Neural cell (in vitro differentiated cells): ENCODE data around the gene SOHLH1.

Experiments used
- EP300 ChIP-seq: fragments of 450-650 bp; conservative IDR thresholded peaks from 2 replicates; pipeline ENCODE4 v1.6.1; 2014; ENCODE audit warnings: antibody characterized with exemption, mild to moderate bottlenecking, moderate library complexity; ENCODE audit not compliant: poor library complexity, severe bottlenecking
- EZH2 ChIP-seq: fragments of 200-600, 300-800 bp; shearing (Covaris generic), sonication (generic); IDR thresholded peaks from 2 replicates; pipeline ENCODE4 v1.6.1; 2014; ENCODE audit warnings: antibody characterized with exemption, low read length, borderline replicate concordance, mild to moderate bottlenecking; ENCODE audit not compliant: insufficient read depth, poor library complexity, severe bottlenecking
- POLR2AphosphoS5 ChIP-seq: IDR thresholded peaks from 2 replicates; pipeline ENCODE4 v1.6.1; 2012
- RAD21 ChIP-seq: fragments of 450-650 bp; conservative IDR thresholded peaks from 2 replicates; pipeline ENCODE4 v1.6.1; 2014; ENCODE audit warnings: antibody characterized with exemption, mild to moderate bottlenecking, moderate library complexity
- SMC3 ChIP-seq: fragments of 450-650 bp; conservative IDR thresholded peaks from 2 replicates; pipeline ENCODE4 v1.6.1; 2014; ENCODE audit warnings: antibody characterized with exemption, mild to moderate bottlenecking, moderate library complexity; ENCODE audit not compliant: poor library complexity
- TAF1 ChIP-seq: IDR thresholded peaks from 2 replicates; pipeline ENCODE4 v1.6.1; 2012; ENCODE audit warnings: low read depth
- TF ChIP-seq, protein P1 (sequence below): fragments of 450-650 bp; IDR thresholded peaks from 2 replicates; pipeline ENCODE4 v1.5.1; 2014; ENCODE audit warnings: antibody characterized with exemption, mild to moderate bottlenecking, moderate library complexity; ENCODE audit not compliant: poor library complexity, severe bottlenecking
- TF ChIP-seq, protein P2 (sequence below): IDR thresholded peaks from 2 replicates; pipeline ENCODE4 v1.6.1; 2012; ENCODE audit warnings: borderline replicate concordance

DNA sequence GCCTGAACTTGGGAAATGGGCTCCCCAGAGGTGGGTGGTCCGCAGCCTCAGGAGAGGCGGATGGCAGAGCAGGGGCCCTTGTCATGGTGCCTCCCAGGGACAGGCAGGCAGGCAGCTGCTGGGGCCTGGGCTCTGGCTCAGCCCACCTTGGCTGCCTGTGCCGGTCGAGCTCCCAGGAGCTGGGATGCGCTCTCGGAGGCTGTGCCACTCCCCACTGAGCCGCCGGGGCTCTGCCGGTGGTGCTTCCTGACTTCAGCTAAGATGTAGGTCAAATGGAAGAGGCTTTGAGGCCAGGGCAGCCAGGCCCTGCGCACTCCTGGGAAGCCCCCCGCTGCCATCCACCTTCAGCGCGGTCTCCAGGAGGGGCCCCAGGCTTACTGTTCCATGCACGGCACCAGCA lies 43.7 kb upstream of the SOHLH1 start:
- TF ChIP-seq, protein P1, sequence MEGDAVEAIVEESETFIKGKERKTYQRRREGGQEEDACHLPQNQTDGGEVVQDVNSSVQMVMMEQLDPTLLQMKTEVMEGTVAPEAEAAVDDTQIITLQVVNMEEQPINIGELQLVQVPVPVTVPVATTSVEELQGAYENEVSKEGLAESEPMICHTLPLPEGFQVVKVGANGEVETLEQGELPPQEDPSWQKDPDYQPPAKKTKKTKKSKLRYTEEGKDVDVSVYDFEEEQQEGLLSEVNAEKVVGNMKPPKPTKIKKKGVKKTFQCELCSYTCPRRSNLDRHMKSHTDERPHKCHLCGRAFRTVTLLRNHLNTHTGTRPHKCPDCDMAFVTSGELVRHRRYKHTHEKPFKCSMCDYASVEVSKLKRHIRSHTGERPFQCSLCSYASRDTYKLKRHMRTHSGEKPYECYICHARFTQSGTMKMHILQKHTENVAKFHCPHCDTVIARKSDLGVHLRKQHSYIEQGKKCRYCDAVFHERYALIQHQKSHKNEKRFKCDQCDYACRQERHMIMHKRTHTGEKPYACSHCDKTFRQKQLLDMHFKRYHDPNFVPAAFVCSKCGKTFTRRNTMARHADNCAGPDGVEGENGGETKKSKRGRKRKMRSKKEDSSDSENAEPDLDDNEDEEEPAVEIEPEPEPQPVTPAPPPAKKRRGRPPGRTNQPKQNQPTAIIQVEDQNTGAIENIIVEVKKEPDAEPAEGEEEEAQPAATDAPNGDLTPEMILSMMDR: no peak
- TF ChIP-seq TAF1 (no peak), EP300 (no peak), EZH2 (no peak), SMC3 (no peak), POLR2AphosphoS5 (no peak), RAD21 (no peak)
- TF ChIP-seq, protein P2, sequence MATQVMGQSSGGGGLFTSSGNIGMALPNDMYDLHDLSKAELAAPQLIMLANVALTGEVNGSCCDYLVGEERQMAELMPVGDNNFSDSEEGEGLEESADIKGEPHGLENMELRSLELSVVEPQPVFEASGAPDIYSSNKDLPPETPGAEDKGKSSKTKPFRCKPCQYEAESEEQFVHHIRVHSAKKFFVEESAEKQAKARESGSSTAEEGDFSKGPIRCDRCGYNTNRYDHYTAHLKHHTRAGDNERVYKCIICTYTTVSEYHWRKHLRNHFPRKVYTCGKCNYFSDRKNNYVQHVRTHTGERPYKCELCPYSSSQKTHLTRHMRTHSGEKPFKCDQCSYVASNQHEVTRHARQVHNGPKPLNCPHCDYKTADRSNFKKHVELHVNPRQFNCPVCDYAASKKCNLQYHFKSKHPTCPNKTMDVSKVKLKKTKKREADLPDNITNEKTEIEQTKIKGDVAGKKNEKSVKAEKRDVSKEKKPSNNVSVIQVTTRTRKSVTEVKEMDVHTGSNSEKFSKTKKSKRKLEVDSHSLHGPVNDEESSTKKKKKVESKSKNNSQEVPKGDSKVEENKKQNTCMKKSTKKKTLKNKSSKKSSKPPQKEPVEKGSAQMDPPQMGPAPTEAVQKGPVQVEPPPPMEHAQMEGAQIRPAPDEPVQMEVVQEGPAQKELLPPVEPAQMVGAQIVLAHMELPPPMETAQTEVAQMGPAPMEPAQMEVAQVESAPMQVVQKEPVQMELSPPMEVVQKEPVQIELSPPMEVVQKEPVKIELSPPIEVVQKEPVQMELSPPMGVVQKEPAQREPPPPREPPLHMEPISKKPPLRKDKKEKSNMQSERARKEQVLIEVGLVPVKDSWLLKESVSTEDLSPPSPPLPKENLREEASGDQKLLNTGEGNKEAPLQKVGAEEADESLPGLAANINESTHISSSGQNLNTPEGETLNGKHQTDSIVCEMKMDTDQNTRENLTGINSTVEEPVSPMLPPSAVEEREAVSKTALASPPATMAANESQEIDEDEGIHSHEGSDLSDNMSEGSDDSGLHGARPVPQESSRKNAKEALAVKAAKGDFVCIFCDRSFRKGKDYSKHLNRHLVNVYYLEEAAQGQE: no peak
